ENCODE results near the gene OR5C1. TPM values are rescaled to one million over a fixed set of nuclear protein-coding genes. Genes with fewer than 3 reads are reported as not detected.
"Not testable (repeated sequence)": the region's sequence is repeated elsewhere in the genome, so short reads cannot be mapped to it uniquely, and the experiment has no call there.

Gene OR5C1
- polyA plus RNA-seq, 1 donor (not counting 4 experiments of a cell fraction or from before 2014, with no cell fraction given), result not detected

DNA sequence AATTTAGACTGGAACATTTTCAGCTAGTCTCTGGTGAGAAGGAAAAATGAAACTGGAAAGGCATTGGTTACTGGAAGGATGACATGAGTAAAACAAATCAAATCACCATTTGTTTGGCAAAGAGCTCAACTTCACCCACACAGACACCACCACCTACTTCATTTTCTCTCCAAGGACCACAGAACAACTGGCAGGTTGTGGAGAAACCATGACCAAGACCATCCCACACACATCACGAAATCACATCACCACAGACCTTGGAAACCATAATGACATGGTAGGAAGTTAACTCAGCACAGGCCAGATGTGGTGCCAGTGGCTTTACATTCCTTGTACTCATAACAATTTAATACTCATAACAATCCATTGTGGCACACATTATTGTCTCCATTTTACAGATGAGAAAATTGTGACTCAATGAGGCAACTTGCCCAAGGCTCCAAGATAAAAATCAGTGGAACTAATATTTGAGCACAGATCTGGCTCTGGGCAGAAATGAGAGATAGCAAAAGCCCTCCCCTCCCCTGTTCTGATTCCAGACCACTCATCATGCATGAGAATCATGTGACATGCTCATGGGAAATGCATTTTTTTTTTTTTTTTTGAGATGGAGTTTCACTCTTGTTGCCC is 18.7 kb downstream of the OR5C1 start:
- FAIRE-seq, result no peak
- dilution Hi-C loops (cut with MboI; ENCODE audit: extremely low pct_ligation_motif_present, low sequenced_read_pairs), result loop anchor here (25.0 kb wide), 1 partner anchor 345 kb away; no protein-coding TSS in a partner anchor
- Histone ChIP-seq H3K4me1 (ENCODE audit: control insufficient read depth, extremely low read depth, insufficient read depth, low read length) (peaks cover 7% of the 10 kb centered on the region), H3K27ac (ENCODE audit: control insufficient read depth, insufficient read depth, low read length) (no peak overlapping the region), H2AFZ (ENCODE audit: control insufficient read depth, low read length) (no peak overlapping the region), H3K9me1 (ENCODE audit: control insufficient read depth, extremely low read depth, insufficient read depth, low read length) (no peaks in the 10 kb centered on the region), H3K27me3 (ENCODE audit: control insufficient read depth, extremely low read depth, insufficient read depth, low read length) (no peaks in the 10 kb centered on the region), H3K79me2 (ENCODE audit: control insufficient read depth, insufficient read depth, low read length) (no peaks in the 10 kb centered on the region), H3K9ac (ENCODE audit: control insufficient read depth, extremely low read depth, insufficient read depth, low read length) (no peak overlapping the region), H3K4me2 (ENCODE audit: control insufficient read depth, extremely low read depth, insufficient read depth, low read depth, low read length) (no peak overlapping the region), H3K9me3 (ENCODE audit: control insufficient read depth, low read depth, low read length) (peaks cover 2% of the 10 kb centered on the region), H4K20me1 (ENCODE audit: control insufficient read depth, extremely low read depth, insufficient read depth, low read length) (no peaks in the 10 kb centered on the region), H3K4me3 (ENCODE audit: control insufficient read depth in 2 of 3, extremely low read depth in 1 of 3, insufficient read depth in 2 of 3, low read depth in 1 of 3, low read length in 3 of 3) (no peak overlapping the region), H3K36me3 (ENCODE audit: control insufficient read depth in 2 of 2, extremely low read depth in 1 of 2, insufficient read depth in 2 of 2, low read length in 2 of 2) (no peaks in the 10 kb centered on the region)
- no peak for TF ChIP-seq EZH2 (IDR thresholded peaks at IDR 0.05; ENCODE audit: low read length)
- TF ChIP-seq, protein P1, sequence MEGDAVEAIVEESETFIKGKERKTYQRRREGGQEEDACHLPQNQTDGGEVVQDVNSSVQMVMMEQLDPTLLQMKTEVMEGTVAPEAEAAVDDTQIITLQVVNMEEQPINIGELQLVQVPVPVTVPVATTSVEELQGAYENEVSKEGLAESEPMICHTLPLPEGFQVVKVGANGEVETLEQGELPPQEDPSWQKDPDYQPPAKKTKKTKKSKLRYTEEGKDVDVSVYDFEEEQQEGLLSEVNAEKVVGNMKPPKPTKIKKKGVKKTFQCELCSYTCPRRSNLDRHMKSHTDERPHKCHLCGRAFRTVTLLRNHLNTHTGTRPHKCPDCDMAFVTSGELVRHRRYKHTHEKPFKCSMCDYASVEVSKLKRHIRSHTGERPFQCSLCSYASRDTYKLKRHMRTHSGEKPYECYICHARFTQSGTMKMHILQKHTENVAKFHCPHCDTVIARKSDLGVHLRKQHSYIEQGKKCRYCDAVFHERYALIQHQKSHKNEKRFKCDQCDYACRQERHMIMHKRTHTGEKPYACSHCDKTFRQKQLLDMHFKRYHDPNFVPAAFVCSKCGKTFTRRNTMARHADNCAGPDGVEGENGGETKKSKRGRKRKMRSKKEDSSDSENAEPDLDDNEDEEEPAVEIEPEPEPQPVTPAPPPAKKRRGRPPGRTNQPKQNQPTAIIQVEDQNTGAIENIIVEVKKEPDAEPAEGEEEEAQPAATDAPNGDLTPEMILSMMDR (optimal IDR thresholded peaks at IDR 0.05 in 1 of 3, IDR thresholded peaks at IDR 0.05 in 1 of 3, conservative IDR thresholded peaks at IDR 0.05 in 1 of 3; ENCODE audit: extremely low read depth in 1 of 3, insufficient read depth in 2 of 3, low read length in 3 of 3), result no peak
- DNase-seq (ENCODE audit: low read depth, low spot score), result no peak

DNA sequence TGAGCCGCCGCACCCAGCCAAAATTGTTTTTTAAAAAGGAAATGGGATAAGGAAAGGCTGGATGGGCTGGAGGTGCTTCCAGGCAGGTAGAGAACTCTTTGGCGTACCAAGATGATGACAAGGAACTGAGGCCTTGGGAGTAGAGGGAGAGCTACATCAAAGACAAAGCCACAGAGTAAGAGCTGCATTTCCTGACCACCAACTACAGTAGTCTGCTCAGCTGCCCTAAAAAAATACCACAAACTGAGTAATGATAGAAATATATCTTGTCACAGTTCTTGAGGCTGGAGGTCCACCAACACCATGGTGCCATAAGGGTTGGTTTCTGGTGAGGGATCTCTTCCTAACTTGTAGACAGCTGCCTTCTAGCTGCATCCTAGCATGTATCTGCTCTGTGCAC is 19.4 kb downstream of the OR5C1 start:
- no peak for DNase-seq (ENCODE audit: low read depth, low spot score)
- peaks cover 7% of the 10 kb centered on the region for H3K4me1 ChIP-seq (ENCODE audit: control insufficient read depth, extremely low read depth, insufficient read depth, low read length)
- dilution Hi-C loops (cut with MboI; ENCODE audit: extremely low pct_ligation_motif_present, low sequenced_read_pairs), result loop anchor here (25.0 kb wide), 1 partner anchor 346 kb away; no protein-coding TSS in a partner anchor
- H2AFZ ChIP-seq (ENCODE audit: control insufficient read depth, low read length), result no peak overlapping the region
- H3K27me3 ChIP-seq (ENCODE audit: control insufficient read depth, extremely low read depth, insufficient read depth, low read length), result no peaks in the 10 kb centered on the region
- H3K27ac ChIP-seq (ENCODE audit: control insufficient read depth, insufficient read depth, low read length), result no peak overlapping the region
- no peaks in the 10 kb centered on the region for H4K20me1 ChIP-seq (ENCODE audit: control insufficient read depth, extremely low read depth, insufficient read depth, low read length)
- no peaks in the 10 kb centered on the region for H3K9me1 ChIP-seq (ENCODE audit: control insufficient read depth, extremely low read depth, insufficient read depth, low read length)
- no peak for FAIRE-seq
- H3K79me2 ChIP-seq (ENCODE audit: control insufficient read depth, insufficient read depth, low read length), result no peaks in the 10 kb centered on the region
- H3K9me3 ChIP-seq (ENCODE audit: control insufficient read depth, low read depth, low read length), result peaks cover 2% of the 10 kb centered on the region
- no peak overlapping the region for H3K4me3 ChIP-seq (ENCODE audit: control insufficient read depth in 2 of 3, extremely low read depth in 1 of 3, insufficient read depth in 2 of 3, low read depth in 1 of 3, low read length in 3 of 3)
- no peak overlapping the region for H3K4me2 ChIP-seq (ENCODE audit: control insufficient read depth, extremely low read depth, insufficient read depth, low read depth, low read length)
- no peak for TF ChIP-seq EZH2 (IDR thresholded peaks at IDR 0.05; ENCODE audit: low read length)
- TF ChIP-seq, protein P1 (optimal IDR thresholded peaks at IDR 0.05 in 1 of 3, IDR thresholded peaks at IDR 0.05 in 1 of 3, conservative IDR thresholded peaks at IDR 0.05 in 1 of 3; ENCODE audit: extremely low read depth in 1 of 3, insufficient read depth in 2 of 3, low read length in 3 of 3), result no peak
- H3K9ac ChIP-seq (ENCODE audit: control insufficient read depth, extremely low read depth, insufficient read depth, low read length), result no peak overlapping the region
- H3K36me3 ChIP-seq (ENCODE audit: control insufficient read depth in 2 of 2, extremely low read depth in 1 of 2, insufficient read depth in 2 of 2, low read length in 2 of 2), result no peaks in the 10 kb centered on the region

DNA sequence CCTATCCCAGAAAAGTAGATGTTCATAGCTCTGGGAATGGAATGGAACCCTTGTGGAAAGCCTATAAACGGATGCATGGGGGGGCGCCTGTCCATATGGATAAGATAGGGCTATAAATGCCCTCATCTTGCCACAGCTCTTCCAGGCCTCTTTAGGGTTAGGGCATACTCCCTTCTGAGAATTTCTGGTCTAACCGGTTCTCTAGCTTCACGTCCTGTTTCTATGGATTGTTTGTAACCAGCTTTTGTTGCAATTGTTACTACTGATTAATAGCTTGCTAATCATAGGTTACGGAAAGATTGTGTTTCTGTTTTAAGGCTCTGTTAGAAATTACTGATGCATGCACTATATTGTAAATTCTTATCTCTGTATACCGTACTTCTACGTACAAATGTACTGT is 20.5 kb downstream of the OR5C1 start:
- not testable (repeated sequence) for H3K9me1 ChIP-seq (ENCODE audit: control insufficient read depth, extremely low read depth, insufficient read depth, low read length); H2AFZ ChIP-seq (ENCODE audit: control insufficient read depth, low read length); H3K9ac ChIP-seq (ENCODE audit: control insufficient read depth, extremely low read depth, insufficient read depth, low read length); H3K4me3 ChIP-seq (ENCODE audit: control insufficient read depth in 2 of 3, extremely low read depth in 1 of 3, insufficient read depth in 2 of 3, low read depth in 1 of 3, low read length in 3 of 3); H3K9me3 ChIP-seq (ENCODE audit: control insufficient read depth, low read depth, low read length); H3K27ac ChIP-seq (ENCODE audit: control insufficient read depth, insufficient read depth, low read length); H3K36me3 ChIP-seq (ENCODE audit: control insufficient read depth in 2 of 2, extremely low read depth in 1 of 2, insufficient read depth in 2 of 2, low read length in 2 of 2); H3K27me3 ChIP-seq (ENCODE audit: control insufficient read depth, extremely low read depth, insufficient read depth, low read length); H3K4me1 ChIP-seq (ENCODE audit: control insufficient read depth, extremely low read depth, insufficient read depth, low read length); DNase-seq (ENCODE audit: low read depth, low spot score); H4K20me1 ChIP-seq (ENCODE audit: control insufficient read depth, extremely low read depth, insufficient read depth, low read length); H3K79me2 ChIP-seq (ENCODE audit: control insufficient read depth, insufficient read depth, low read length); FAIRE-seq; H3K4me2 ChIP-seq (ENCODE audit: control insufficient read depth, extremely low read depth, insufficient read depth, low read depth, low read length)
- dilution Hi-C loops (cut with MboI; ENCODE audit: extremely low pct_ligation_motif_present, low sequenced_read_pairs), result loop anchor here (25.0 kb wide), 1 partner anchor 347 kb away; no protein-coding TSS in a partner anchor

All from keratinocyte (primary cell).